Lung (tissue), 12 donors: ENCODE measurements around the gene ZHX3. TPM values are rescaled to one million over a fixed set of nuclear protein-coding genes. Genes with fewer than 3 reads are reported as not detected.

ENCODE experiments used
- ATAC-seq: fragments of 200-7000 bp; cut with Tn5 transposase; one replicate; pipeline ENCODE4 v1.9.1; 2020; ENCODE audit warnings: moderate number of reproducible peaks; ENCODE audit not compliant: insufficient read depth, low FRiP score
- DNase-seq, 3 donors: peaks; one replicate each; pipeline ENCODE4 v3.0.0-alpha.2; 2013 to 2017
- H3K27ac ChIP-seq, 2 donors: one replicate each; pipeline ENCODE4 v1.5.1; 2013; ENCODE audit warnings: mild to moderate bottlenecking in 2 of 2, moderate library complexity in 2 of 2, control low read depth in 1 of 2, inconsistent platforms in 1 of 2, low read depth in 1 of 2, low read length in 1 of 2
- H3K27me3 ChIP-seq, 3 donors: one replicate each; pipeline ENCODE4 v1.5.1; 2013; ENCODE audit warnings: low read length in 2 of 3; ENCODE audit not compliant: control insufficient read depth in 3 of 3, insufficient read depth in 3 of 3
- H3K36me3 ChIP-seq, 4 donors: one replicate each; pipeline ENCODE4 v1.5.1; 2013; ENCODE audit warnings: low read length in 4 of 4, mild to moderate bottlenecking in 1 of 4, moderate library complexity in 1 of 4; ENCODE audit not compliant: control insufficient read depth in 4 of 4, insufficient read depth in 4 of 4
- H3K4me1 ChIP-seq, 5 donors: one replicate each; pipeline ENCODE4 v1.5.1; 2013; ENCODE audit warnings: low read length in 5 of 5, mild to moderate bottlenecking in 2 of 5, moderate library complexity in 1 of 5; ENCODE audit not compliant: control insufficient read depth in 5 of 5, insufficient read depth in 5 of 5
- H3K4me3 ChIP-seq: one replicate; pipeline ENCODE4 v1.5.1; 2013; ENCODE audit warnings: mild to moderate bottlenecking, control low read depth, moderate library complexity
- H3K9ac ChIP-seq, 2 donors: one replicate each; pipeline ENCODE4 v1.5.1; 2013; ENCODE audit warnings: low read length in 2 of 2, control low read depth in 1 of 2; ENCODE audit not compliant: insufficient read depth in 1 of 2
- H3K9me3 ChIP-seq, 4 donors: one replicate each; pipeline ENCODE4 v1.5.1; 2013; ENCODE audit warnings: low read length in 3 of 4, mild to moderate bottlenecking in 1 of 4, moderate library complexity in 1 of 4; ENCODE audit not compliant: control insufficient read depth in 4 of 4, insufficient read depth in 3 of 4
- WGBS, 2 donors: extraction: QIAGEN DNeasy Blood & Tissue Kit; methylation state at CpG; one replicate each; pipeline ENCODE4 v1.1.7; 2013; 5-methylcytosine and 5-hydroxymethylcytosine counted together
- polyA plus RNA-seq, 2 donors: library from polyadenylated mRNA; stranded (reverse); fragments of 200-250 nt; gene quantifications; one replicate each; pipeline ENCODE4 v1.2.1, GENCODE V29; 2013
- total RNA-seq, 2 donors: library from RNA; depleted of rRNA in 1 of 2; stranded (reverse); fragments of >200 nt in 1 of 2; gene quantifications; one replicate each; pipeline ENCODE4 v1.2.1, GENCODE V29; 2014 to 2021
- TF ChIP-seq, protein P1 (sequence below): IDR thresholded peaks from 2 replicates; pipeline ENCODE4 v1.5.1; 2012; ENCODE audit warnings: mild to moderate bottlenecking; ENCODE audit errors: control extremely low read depth, extremely low read depth
- donor health status: control.
- donor health status: control.
- donor health status: Bipolar disorder and iron deficiency.
- donor health status: healthy.
- donor health status: DM: yes; HTN: yes; CAD: no.

Gene ZHX3
- total and polyA plus RNA-seq, 4 donors = 8.3 to 48.2 (median 18.0) TPM

DNA sequence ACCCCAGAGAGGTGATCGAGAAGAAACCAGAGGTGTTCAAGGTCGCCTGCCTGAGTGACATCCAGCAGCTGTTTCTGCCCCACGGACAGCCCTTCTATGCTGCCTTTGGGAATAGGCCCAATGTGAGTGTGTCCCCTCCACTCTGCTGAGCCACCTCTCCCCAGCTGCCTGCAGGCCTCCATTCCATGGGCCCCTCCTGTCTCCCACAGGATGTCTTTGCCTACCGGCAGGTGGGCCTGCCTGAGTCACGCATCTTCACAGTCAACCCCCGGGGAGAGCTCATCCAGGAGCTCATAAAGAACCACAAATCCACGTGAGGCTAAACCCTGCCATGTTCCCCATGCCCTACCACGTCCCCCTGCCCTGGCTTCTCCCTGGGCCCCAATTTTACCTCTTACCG, 40.7 kb upstream of the ZHX3 start:
- Histone ChIP-seq H3K36me3 (peaks cover 0 to 16% (median 0%) of the 10 kb centered on the region in 4 donors), H3K4me1 (peaks cover 0 to 3% (median 0%) of the 10 kb centered on the region in 5 donors), H3K27ac (no peak overlapping the region), H3K4me3 (no peak overlapping the region), H3K9me3 (no peaks in the 10 kb centered on the region), H3K27me3 (no peaks in the 10 kb centered on the region), H3K9ac (no peak overlapping the region)
- 92 to 95% methylated on average over 9 of the region's 9 CpGs for WGBS, 2 donors
- TF ChIP-seq, protein P1, sequence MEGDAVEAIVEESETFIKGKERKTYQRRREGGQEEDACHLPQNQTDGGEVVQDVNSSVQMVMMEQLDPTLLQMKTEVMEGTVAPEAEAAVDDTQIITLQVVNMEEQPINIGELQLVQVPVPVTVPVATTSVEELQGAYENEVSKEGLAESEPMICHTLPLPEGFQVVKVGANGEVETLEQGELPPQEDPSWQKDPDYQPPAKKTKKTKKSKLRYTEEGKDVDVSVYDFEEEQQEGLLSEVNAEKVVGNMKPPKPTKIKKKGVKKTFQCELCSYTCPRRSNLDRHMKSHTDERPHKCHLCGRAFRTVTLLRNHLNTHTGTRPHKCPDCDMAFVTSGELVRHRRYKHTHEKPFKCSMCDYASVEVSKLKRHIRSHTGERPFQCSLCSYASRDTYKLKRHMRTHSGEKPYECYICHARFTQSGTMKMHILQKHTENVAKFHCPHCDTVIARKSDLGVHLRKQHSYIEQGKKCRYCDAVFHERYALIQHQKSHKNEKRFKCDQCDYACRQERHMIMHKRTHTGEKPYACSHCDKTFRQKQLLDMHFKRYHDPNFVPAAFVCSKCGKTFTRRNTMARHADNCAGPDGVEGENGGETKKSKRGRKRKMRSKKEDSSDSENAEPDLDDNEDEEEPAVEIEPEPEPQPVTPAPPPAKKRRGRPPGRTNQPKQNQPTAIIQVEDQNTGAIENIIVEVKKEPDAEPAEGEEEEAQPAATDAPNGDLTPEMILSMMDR = no peak
- DNase-seq = no peak
- no peak for ATAC-seq

DNA sequence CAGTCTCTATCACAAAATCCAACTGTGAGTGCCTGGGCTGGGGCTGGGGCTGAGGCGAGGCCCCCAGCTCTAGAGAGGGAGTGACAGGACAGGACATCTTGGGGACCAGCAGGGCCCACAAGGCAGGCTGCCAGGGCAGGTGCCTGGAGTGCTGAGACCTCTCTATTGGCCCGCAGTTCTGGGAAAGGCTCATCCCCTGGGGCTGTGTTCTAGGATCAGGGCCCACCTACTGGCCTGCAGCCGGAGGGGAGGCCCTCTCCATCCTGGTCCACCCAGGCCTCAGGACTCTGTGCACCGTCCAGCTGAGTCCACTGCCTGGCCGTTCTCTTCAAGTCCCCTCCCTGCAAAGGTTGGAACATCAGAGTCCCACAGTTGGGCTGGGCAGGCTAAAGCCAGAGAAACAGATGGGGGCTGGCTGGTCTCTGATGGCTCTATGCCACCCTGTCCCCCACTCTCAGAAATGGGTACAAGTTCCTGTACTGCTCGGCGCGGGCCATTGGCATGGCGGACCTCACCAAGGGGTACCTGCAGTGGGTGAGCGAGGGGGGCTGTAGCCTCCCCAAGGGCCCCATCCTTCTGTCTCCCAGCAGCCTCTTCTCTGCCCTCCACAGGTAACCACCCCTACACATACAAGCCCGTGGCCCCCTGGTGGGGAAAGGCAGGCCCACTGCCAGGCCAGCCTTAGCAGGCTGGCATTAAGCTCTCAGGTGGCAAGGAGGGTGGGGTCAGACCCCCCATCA, 40.1 kb upstream of the ZHX3 start:
- no peak overlapping the region for H3K27ac ChIP-seq
- 93 to 95% methylated on average over 11 of the region's 11 CpGs for WGBS, 2 donors
- DNase-seq (no peak), ATAC-seq (no peak)
- H3K27me3 ChIP-seq = no peaks in the 10 kb centered on the region
- TF ChIP-seq, protein P1 = no peak
- no peak overlapping the region for H3K4me3 ChIP-seq
- H3K9ac ChIP-seq = no peak overlapping the region
- H3K9me3 ChIP-seq = no peaks in the 10 kb centered on the region
- peaks cover 0 to 3% (median 0%) of the 10 kb centered on the region in 5 donors for H3K4me1 ChIP-seq
- H3K36me3 ChIP-seq = peaks cover 0 to 16% (median 0%) of the 10 kb centered on the region in 4 donors

DNA sequence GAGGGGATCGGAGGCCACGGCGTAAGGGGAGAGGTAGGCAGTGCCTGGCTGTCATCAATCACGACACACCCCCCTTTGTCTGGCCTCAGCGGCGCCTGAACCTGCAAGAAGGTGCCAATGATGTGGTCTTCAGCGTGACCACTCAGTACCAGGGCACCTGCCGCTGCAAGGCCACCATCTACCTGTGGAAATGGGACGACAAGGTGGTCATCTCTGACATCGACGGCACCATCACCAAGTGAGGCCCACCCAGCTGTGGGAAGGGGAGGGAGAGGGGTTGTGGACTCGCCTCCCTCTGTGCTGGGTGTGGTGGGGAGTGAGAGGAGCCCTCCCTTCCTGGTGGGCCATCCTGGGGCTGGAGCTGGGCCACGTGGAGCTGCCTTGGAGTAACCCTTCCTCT, 39.4 kb upstream of the ZHX3 start:
- H3K36me3 ChIP-seq = peaks cover 0 to 16% (median 0%) of the 10 kb centered on the region in 4 donors
- 87 to 88% methylated on average over 11 to 13 of the region's 13 CpGs for WGBS, 2 donors
- no peak for DNase-seq

More for the DNA sequence above, 39.4 kb upstream of the ZHX3 start:
- Histone ChIP-seq H3K27ac (no peak overlapping the region), H3K9ac (no peak overlapping the region), H3K9me3 (no peaks in the 10 kb centered on the region), H3K4me1 (no peaks in the 10 kb centered on the region), H3K27me3 (no peaks in the 10 kb centered on the region), H3K4me3 (no peak overlapping the region)
- ATAC-seq = no peak
- TF ChIP-seq, protein P1 = no peak
